ENCODE data around the gene SERPINC1. TPM values are rescaled to one million over a fixed set of nuclear protein-coding genes. Genes with fewer than 3 reads are reported as not detected.
"Not testable (repeated sequence)": the region's sequence is repeated elsewhere in the genome, so short reads cannot be mapped to it uniquely, and the experiment has no call there.

SERPINC1 gene
- total RNA-seq, 1 donor = under 0.01 TPM

DNA sequence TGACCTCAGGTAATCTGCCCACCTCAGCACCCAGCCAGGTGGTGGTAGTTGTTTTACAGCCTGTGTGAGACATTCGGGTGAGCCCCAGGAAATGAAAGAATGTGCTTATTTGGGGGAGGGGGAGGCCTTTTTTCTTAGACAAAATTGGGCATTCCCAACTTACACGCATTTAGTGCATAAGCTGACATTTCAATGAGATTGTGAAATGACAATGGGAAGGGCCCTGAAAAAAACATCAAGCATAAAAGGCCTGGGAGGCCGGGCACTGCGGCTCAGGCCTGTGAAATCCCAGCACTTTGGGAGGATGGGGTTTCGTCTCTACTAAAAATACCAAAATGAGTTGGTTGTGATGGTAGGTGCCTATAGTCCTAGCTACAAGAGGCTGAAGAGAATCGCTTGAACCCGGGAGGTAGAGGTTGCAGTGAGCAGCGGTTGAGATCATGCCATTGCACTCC, 54.3 kb downstream of the SERPINC1 start:
- peak; percentile 89 for DNase-seq (ENCODE audit: insufficient read length, low spot score, missing footprints)
- TF ChIP-seq CTCF (IDR thresholded peaks at IDR 0.05; ENCODE audit: extremely low read depth, low read depth, low read length) = no peak
- Histone ChIP-seq H3K27me3 (ENCODE audit: insufficient read depth, low read length) (no peaks in the 10 kb centered on the region), H3K4me1 (ENCODE audit: insufficient read depth, low read length) (peaks cover 16% of the 10 kb centered on the region), H3K4me2 (ENCODE audit: insufficient read depth, low read length) (no peak overlapping the region), H3K36me3 (ENCODE audit: insufficient read depth, low read length) (peaks cover 55% of the 10 kb centered on the region), H2AFZ (ENCODE audit: low read length) (no peak overlapping the region), H3K4me3 (ENCODE audit: insufficient read depth, low read length) (no peak overlapping the region), H3K27ac (ENCODE audit: low read depth, low read length) (peak overlapping the region; percentile 34), H4K20me1 (ENCODE audit: insufficient read depth, low read length) (peaks cover 51% of the 10 kb centered on the region), H3K79me2 (ENCODE audit: insufficient read depth, low read length) (peaks cover 27% of the 10 kb centered on the region), H3K9me3 (ENCODE audit: low read depth, low read length) (no peaks in the 10 kb centered on the region)

DNA sequence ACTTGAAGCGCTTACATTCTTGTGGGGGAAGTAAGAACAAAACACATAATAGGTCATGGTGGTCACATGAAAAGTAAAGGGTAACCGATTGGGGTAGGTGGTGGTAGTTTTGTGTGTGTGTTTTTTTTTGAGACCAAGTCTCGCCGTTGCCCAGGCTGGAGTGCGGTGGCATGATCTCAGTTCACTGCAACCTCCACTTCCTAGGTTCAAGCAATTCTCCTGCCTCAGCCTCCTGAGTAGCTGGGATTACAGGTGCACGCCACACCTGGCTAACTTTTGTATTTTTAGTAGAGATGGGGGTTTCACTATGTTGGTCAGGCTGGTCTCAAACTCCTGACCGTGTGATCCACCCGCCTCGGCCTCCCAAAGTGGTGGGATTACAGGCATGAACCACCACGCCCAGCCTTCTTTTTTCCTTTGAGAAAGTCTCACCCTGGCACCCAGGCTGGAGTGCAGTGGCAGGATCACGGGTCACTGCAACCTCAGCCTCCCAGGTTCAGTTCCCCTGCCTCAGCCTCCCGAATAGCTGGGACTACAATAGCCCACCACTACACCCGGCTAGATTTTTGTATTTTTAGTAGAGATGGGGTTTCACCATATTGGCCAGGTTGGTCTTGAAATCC, 54.9 kb downstream of the SERPINC1 start:
- not testable (repeated sequence) for H3K27ac ChIP-seq (ENCODE audit: low read depth, low read length); H3K4me3 ChIP-seq (ENCODE audit: insufficient read depth, low read length); H3K9me3 ChIP-seq (ENCODE audit: low read depth, low read length); H3K4me2 ChIP-seq (ENCODE audit: insufficient read depth, low read length); H2AFZ ChIP-seq (ENCODE audit: low read length); H3K27me3 ChIP-seq (ENCODE audit: insufficient read depth, low read length); DNase-seq (ENCODE audit: insufficient read length, low spot score, missing footprints)
- Histone ChIP-seq H3K36me3 (ENCODE audit: insufficient read depth, low read length) (peaks cover 57% of the 10 kb centered on the region), H4K20me1 (ENCODE audit: insufficient read depth, low read length) (peaks cover 46% of the 10 kb centered on the region), H3K4me1 (ENCODE audit: insufficient read depth, low read length) (peaks cover 16% of the 10 kb centered on the region), H3K79me2 (ENCODE audit: insufficient read depth, low read length) (peaks cover 21% of the 10 kb centered on the region)

DNA sequence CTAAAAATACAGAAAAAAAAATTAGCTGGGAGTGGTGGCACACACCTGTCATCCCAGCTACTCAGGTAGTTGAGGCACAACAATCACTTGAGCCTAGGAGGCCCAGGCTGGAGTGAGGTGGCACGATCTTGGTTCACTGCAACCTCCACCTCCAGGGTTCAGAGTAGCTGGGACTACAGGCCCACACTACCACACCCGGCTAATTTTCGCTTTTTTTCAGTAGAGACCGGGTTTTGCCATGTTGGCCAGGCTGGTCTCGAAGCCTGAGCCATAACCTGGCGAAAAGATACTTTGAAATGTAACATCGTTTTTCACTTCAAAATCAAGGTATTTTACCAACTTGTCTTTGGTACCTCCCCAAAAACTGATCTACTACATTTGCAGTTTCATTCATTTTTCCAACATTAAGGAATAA, 55.4 kb downstream of the SERPINC1 start:
- no peaks in the 10 kb centered on the region for H3K9me3 ChIP-seq (ENCODE audit: low read depth, low read length)
- no peak for TF ChIP-seq CTCF (IDR thresholded peaks at IDR 0.05; ENCODE audit: extremely low read depth, low read depth, low read length)
- H2AFZ ChIP-seq (ENCODE audit: low read length) = no peak overlapping the region
- H3K36me3 ChIP-seq (ENCODE audit: insufficient read depth, low read length) = peaks cover 56% of the 10 kb centered on the region
- peaks cover 16% of the 10 kb centered on the region for H3K79me2 ChIP-seq (ENCODE audit: insufficient read depth, low read length)
- no peaks in the 10 kb centered on the region for H3K27me3 ChIP-seq (ENCODE audit: insufficient read depth, low read length)
- H3K4me3 ChIP-seq (ENCODE audit: insufficient read depth, low read length) = no peak overlapping the region
- no peak overlapping the region for H3K27ac ChIP-seq (ENCODE audit: low read depth, low read length)
- H3K4me2 ChIP-seq (ENCODE audit: insufficient read depth, low read length) = no peak overlapping the region
- peaks cover 16% of the 10 kb centered on the region for H3K4me1 ChIP-seq (ENCODE audit: insufficient read depth, low read length)
- no peak for DNase-seq (ENCODE audit: insufficient read length, low spot score, missing footprints)
- H4K20me1 ChIP-seq (ENCODE audit: insufficient read depth, low read length) = peaks cover 41% of the 10 kb centered on the region

GRCh38 chr1:173860065-173860464, 57.1 kb downstream of the SERPINC1 start:
- Histone ChIP-seq H3K27me3 (ENCODE audit: insufficient read depth, low read length) (no peaks in the 10 kb centered on the region), H3K36me3 (ENCODE audit: insufficient read depth, low read length) (peaks cover 46% of the 10 kb centered on the region), H3K4me3 (ENCODE audit: insufficient read depth, low read length) (no peak overlapping the region), H3K27ac (ENCODE audit: low read depth, low read length) (no peak overlapping the region), H3K4me2 (ENCODE audit: insufficient read depth, low read length) (no peak overlapping the region), H3K4me1 (ENCODE audit: insufficient read depth, low read length) (peaks cover 2% of the 10 kb centered on the region), H2AFZ (ENCODE audit: low read length) (no peak overlapping the region), H3K79me2 (ENCODE audit: insufficient read depth, low read length) (no peaks in the 10 kb centered on the region), H3K9me3 (ENCODE audit: low read depth, low read length) (no peaks in the 10 kb centered on the region), H4K20me1 (ENCODE audit: insufficient read depth, low read length) (peaks cover 24% of the 10 kb centered on the region)
- TF ChIP-seq CTCF (IDR thresholded peaks at IDR 0.05; ENCODE audit: extremely low read depth, low read depth, low read length) = no peak
- no peak for DNase-seq (ENCODE audit: insufficient read length, low spot score, missing footprints)

DNA sequence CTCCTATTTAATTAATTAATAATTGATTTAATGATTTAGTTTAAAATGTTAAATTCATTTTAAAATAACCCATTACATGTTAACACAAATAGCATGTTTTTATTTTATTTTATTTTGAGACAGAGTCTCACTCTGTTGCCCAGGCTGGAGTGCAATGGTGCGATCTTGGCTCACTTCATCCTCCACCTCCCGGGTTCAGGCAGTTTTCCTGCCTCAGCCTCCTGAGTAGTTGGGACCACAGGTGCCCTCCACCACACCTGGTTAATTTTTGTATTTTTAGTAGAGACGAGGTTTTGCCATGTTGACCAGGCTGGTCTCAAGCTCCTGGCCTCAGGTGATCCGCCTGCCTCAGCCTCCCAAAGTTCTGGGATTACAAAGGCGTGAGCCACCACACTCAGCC, 57.6 kb downstream of the SERPINC1 start:
- H4K20me1 ChIP-seq (ENCODE audit: insufficient read depth, low read length) = peaks cover 19% of the 10 kb centered on the region
- H3K27ac ChIP-seq (ENCODE audit: low read depth, low read length); H3K9me3 ChIP-seq (ENCODE audit: low read depth, low read length); H3K79me2 ChIP-seq (ENCODE audit: insufficient read depth, low read length); DNase-seq (ENCODE audit: insufficient read length, low spot score, missing footprints); H3K27me3 ChIP-seq (ENCODE audit: insufficient read depth, low read length); H3K4me2 ChIP-seq (ENCODE audit: insufficient read depth, low read length); H3K4me3 ChIP-seq (ENCODE audit: insufficient read depth, low read length); H3K4me1 ChIP-seq (ENCODE audit: insufficient read depth, low read length); H2AFZ ChIP-seq (ENCODE audit: low read length): not testable (repeated sequence)
- peaks cover 41% of the 10 kb centered on the region for H3K36me3 ChIP-seq (ENCODE audit: insufficient read depth, low read length)
